Fibroblast of lung (primary cell): ENCODE results near the gene ZSCAN20. TPM values are rescaled to one million over a fixed set of nuclear protein-coding genes. Genes with fewer than 3 reads are reported as not detected.

ENCODE experiments used
- DNase-seq, 2 donors: peaks; one replicate each; pipeline versions ENCODE4 v3.0.0 to v3.0.0-alpha.2; 2010; ENCODE audit warnings: low read depth in 2 of 2
- H2AFZ ChIP-seq: 2 replicates; pipeline ENCODE4 v1.5.1; 2012; ENCODE audit warnings: low read length, control low read depth, inconsistent platforms
- H3K27ac ChIP-seq: 2 replicates; pipeline ENCODE4 v1.5.1; 2011; ENCODE audit warnings: low read length, control low read depth; ENCODE audit not compliant: insufficient read depth
- H3K27me3 ChIP-seq: 2 replicates; pipeline ENCODE4 v1.5.1; 2011; ENCODE audit warnings: mild to moderate bottlenecking, low read length; ENCODE audit not compliant: control insufficient read depth, insufficient read depth
- H3K36me3 ChIP-seq: 2 replicates; pipeline ENCODE4 v1.5.1; 2011; ENCODE audit warnings: low read length; ENCODE audit not compliant: control insufficient read depth, insufficient read depth
- H3K4me1 ChIP-seq: 2 replicates; pipeline ENCODE4 v1.5.1; 2011; ENCODE audit warnings: low read length; ENCODE audit not compliant: control insufficient read depth, insufficient read depth; ENCODE audit errors: extremely low read depth
- H3K4me2 ChIP-seq: 2 replicates; pipeline ENCODE4 v1.5.1; 2011; ENCODE audit warnings: low read length, control low read depth; ENCODE audit not compliant: insufficient read depth; ENCODE audit errors: extremely low read depth
- H3K4me3 ChIP-seq, 4 experiments: fragments of 200-600 bp in 1 of 4; sonication (generic) in 1 of 4; replicated peaks in 1 of 4; 2 replicates each; pipeline ENCODE4 v1.5.1; 2011 to 2016; ENCODE audit warnings: low read length in 4 of 4, low read depth in 3 of 4, mild to moderate bottlenecking in 3 of 4, control low read depth in 2 of 4, inconsistent platforms in 1 of 4, mixed read lengths in 1 of 4; ENCODE audit not compliant: insufficient read depth in 1 of 4; ENCODE audit errors: control extremely low read depth in 1 of 4
- H3K79me2 ChIP-seq: 2 replicates; pipeline ENCODE4 v1.5.1; 2012; ENCODE audit warnings: mild to moderate bottlenecking, low read length, inconsistent platforms; ENCODE audit not compliant: control insufficient read depth, insufficient read depth
- H3K9ac ChIP-seq: 2 replicates; pipeline ENCODE4 v1.5.1; 2011; ENCODE audit warnings: mild to moderate bottlenecking, low read length, control low read depth; ENCODE audit not compliant: insufficient read depth
- H3K9me3 ChIP-seq: 2 replicates; pipeline ENCODE4 v1.5.1; 2012; ENCODE audit warnings: low read depth, low read length; ENCODE audit not compliant: control insufficient read depth, insufficient read depth
- H4K20me1 ChIP-seq: 2 replicates; pipeline ENCODE4 v1.5.1; 2011; ENCODE audit warnings: low read length; ENCODE audit not compliant: control insufficient read depth, insufficient read depth; ENCODE audit errors: extremely low read depth
- EZH2 ChIP-seq: IDR thresholded peaks from 2 replicates; pipeline ENCODE4 v1.5.1; 2012; ENCODE audit warnings: low read length, control low read depth, mild to moderate bottlenecking; ENCODE audit errors: missing control alignments
- polyA plus RNA-seq, 2 donors: library from polyadenylated mRNA; depleted of rRNA in 1 of 2; stranded (reverse) in 1 of 2; unstranded in 1 of 2; fragments of >200 nt; gene quantifications; 2 replicates each; pipeline ENCODE4 v1.2.1, GENCODE V29; 2011 to 2012; ENCODE audit warnings: missing spikeins in 1 of 2
- total RNA-seq: library from RNA; depleted of rRNA; stranded (reverse); fragments of >200 nt; gene quantifications from 2 replicates; pipeline ENCODE4 v1.2.1, GENCODE V29; 2014
- TF ChIP-seq, protein P1 (sequence below), 2 donors: IDR thresholded peaks in 1 of 2; conservative IDR thresholded peaks in 1 of 2; 1 replicate in 1 of 2; 2 replicates in 1 of 2; pipeline ENCODE4 v1.5.1; 2011 to 2012; ENCODE audit warnings: low read length in 2 of 2, control low read depth in 1 of 2, inconsistent platforms in 1 of 2, low read depth in 1 of 2, mild to moderate bottlenecking in 1 of 2

Gene ZSCAN20
- total and polyA plus RNA-seq, 2 donors (not counting 1 experiment from before 2014, with no cell fraction given), result 3.1 to 13.0 TPM

DNA sequence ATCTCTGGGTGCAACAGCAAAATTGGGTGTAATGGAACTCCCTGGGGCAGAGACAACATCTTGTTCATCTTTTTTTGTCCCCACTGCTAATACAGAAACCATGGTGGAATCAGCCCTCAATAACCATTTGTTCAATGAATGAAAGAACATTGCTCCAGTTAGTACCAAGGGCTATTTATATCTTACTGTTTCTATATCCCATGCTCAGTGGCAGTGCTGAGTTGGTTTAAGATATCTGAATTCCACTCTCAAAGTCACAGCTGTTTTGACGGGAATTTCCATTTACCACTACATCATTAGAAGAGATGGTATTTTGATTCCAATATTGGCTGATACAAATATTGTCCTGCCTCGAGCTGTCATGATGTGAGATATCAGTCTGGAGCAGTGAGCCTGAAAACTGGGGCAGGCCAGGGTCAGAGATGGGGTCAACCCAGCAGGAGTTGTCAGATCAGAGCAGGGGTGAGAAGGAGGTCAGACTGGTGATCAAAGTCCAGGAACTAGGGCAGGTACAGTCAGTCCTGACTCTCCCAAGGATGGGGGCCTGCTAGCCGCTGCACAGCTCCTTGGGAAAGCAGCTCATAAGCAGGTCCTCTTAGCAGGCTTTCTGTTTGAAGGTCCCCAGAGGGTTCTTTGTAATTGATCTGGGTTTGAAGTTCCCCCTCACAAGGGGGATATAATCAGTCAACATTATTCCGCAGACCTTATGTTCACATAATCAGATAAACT lies 35.7 kb upstream of the ZSCAN20 start:
- H3K4me2 ChIP-seq, result no peak overlapping the region
- TF ChIP-seq EZH2, result no peak
- TF ChIP-seq, protein P1, sequence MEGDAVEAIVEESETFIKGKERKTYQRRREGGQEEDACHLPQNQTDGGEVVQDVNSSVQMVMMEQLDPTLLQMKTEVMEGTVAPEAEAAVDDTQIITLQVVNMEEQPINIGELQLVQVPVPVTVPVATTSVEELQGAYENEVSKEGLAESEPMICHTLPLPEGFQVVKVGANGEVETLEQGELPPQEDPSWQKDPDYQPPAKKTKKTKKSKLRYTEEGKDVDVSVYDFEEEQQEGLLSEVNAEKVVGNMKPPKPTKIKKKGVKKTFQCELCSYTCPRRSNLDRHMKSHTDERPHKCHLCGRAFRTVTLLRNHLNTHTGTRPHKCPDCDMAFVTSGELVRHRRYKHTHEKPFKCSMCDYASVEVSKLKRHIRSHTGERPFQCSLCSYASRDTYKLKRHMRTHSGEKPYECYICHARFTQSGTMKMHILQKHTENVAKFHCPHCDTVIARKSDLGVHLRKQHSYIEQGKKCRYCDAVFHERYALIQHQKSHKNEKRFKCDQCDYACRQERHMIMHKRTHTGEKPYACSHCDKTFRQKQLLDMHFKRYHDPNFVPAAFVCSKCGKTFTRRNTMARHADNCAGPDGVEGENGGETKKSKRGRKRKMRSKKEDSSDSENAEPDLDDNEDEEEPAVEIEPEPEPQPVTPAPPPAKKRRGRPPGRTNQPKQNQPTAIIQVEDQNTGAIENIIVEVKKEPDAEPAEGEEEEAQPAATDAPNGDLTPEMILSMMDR (conservative IDR thresholded peaks at IDR 0.05 in 1 of 2, IDR thresholded peaks at IDR 0.05 in 1 of 2; ENCODE audit: low read depth in 1 of 2, low read length in 2 of 2), result no peak
- DNase-seq, result no peak
- no peaks in the 10 kb centered on the region for H3K9me3 ChIP-seq
- H3K27ac ChIP-seq, result no peak overlapping the region
- no peak overlapping the region for H3K4me3 ChIP-seq
- H3K4me1 ChIP-seq, result peaks cover 23% of the 10 kb centered on the region
- H3K9ac ChIP-seq, result no peak overlapping the region
- no peaks in the 10 kb centered on the region for H3K27me3 ChIP-seq
- H3K36me3 ChIP-seq, result no peaks in the 10 kb centered on the region
- no peaks in the 10 kb centered on the region for H4K20me1 ChIP-seq
- no peaks in the 10 kb centered on the region for H3K79me2 ChIP-seq
- no peak overlapping the region for H2AFZ ChIP-seq

DNA sequence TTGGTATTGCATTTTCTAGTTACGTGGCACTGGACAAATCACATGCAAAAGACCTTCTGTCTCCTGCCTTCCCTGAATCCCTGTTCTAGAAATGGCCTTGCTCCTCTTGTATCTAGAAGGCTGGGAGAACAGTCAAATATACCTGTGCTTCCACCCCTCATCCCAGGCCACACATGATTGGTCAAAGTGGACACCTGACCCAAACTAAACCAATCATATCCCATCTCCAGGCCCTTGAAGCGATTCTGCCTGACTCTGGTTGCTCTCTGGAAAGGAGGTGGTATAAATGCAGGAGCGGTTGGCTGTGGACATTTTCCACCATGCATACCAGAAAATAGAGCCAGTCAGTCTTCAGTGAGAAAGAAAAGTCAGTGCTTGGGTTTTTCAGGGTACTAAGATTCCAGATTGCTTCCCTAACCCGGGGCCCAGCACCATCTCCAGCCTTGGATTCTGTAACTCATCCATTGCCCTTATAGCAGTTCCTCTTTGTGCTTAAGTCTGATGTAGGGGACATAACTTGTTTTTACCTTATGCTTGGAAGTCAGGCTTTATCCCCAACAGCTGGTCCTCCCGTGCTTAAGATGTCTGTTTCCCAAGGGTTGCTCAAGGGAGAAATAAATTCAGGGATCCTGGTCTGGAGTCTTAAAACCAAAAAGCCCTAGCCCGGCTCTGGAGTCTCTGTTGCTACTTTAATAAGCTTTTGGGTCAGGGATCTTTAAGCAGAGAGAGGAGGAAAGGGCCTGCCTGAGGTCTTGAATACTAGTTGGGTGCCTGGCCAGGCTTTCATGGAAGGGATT lies 33.9 kb upstream of the ZSCAN20 start:
- no peak for DNase-seq
- H3K4me2 ChIP-seq, result no peak overlapping the region
- no peak overlapping the region for H3K4me3 ChIP-seq

DNA sequence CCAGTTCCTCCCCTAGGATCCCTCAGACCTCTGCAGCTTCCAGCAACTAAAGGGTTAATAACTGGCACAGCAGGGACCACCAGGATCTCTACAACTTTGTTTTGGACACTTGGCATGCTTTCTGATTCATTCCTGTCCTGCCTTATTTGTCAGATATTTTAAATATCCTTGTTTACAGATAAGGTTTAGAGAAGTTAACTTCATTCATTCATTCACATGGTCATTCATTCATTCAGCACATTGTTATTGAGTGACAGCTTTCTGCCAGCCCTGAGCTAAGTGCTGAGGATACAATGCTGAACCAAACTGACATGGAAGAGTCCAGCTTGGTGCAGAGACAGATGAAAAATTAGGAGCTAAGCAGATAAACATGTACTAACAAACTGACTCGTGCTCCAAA lies 32.8 kb upstream of the ZSCAN20 start:
- Histone ChIP-seq H3K27me3 (no peaks in the 10 kb centered on the region), H3K4me1 (peaks cover 12% of the 10 kb centered on the region), H4K20me1 (no peaks in the 10 kb centered on the region), H3K4me3 (no peak overlapping the region), H3K4me2 (no peak overlapping the region), H3K9me3 (no peaks in the 10 kb centered on the region), H3K9ac (no peak overlapping the region), H3K79me2 (no peaks in the 10 kb centered on the region), H3K36me3 (no peaks in the 10 kb centered on the region), H2AFZ (no peak overlapping the region), H3K27ac (no peak overlapping the region)
- DNase-seq, result no peak
- TF ChIP-seq, protein P1 (conservative IDR thresholded peaks at IDR 0.05 in 1 of 2, IDR thresholded peaks at IDR 0.05 in 1 of 2; ENCODE audit: low read depth in 1 of 2, low read length in 2 of 2), result no peak
- no peak for TF ChIP-seq EZH2

More for the DNA sequence above, 33.9 kb upstream of the ZSCAN20 start:
- Histone ChIP-seq H3K9ac (no peak overlapping the region), H2AFZ (no peak overlapping the region), H3K4me1 (peaks cover 18% of the 10 kb centered on the region), H3K9me3 (no peaks in the 10 kb centered on the region), H3K27ac (no peak overlapping the region), H3K27me3 (no peaks in the 10 kb centered on the region), H3K36me3 (no peaks in the 10 kb centered on the region), H4K20me1 (no peaks in the 10 kb centered on the region), H3K79me2 (no peaks in the 10 kb centered on the region)
- TF ChIP-seq, protein P1 (conservative IDR thresholded peaks at IDR 0.05 in 1 of 2, IDR thresholded peaks at IDR 0.05 in 1 of 2; ENCODE audit: low read depth in 1 of 2, low read length in 2 of 2), result no peak
- no peak for TF ChIP-seq EZH2
